ENCODE results near the gene FBF1. TPM values are rescaled to one million over a fixed set of nuclear protein-coding genes. Genes with fewer than 3 reads are reported as not detected.
"Not testable (repeated sequence)": the region's sequence is repeated elsewhere in the genome, so short reads cannot be mapped to it uniquely, and the experiment has no call there.

Gene FBF1
- total RNA-seq, 1 experiment from 2014 or later = 17.9 TPM

DNA sequence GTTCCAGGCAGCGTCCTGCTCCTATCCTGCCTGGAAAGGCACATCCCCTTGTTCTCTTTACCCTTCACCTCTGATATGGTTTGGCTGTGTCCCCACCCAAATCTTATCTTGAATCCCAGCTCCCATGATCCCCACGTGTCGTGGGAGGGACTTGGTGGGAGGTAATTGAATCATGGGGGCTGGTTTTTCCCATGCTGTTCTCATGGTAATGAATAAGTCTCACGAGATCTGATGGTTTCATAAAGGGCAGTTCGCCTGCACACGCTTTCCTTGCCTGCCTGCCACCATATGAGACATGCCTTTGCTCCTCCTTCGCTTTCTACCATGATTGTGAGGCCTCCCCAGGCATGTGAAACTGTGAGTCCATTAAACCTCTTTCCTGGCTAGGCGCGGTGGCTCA is 55.0 kb downstream of the FBF1 start:
- not testable (repeated sequence) for H3K36me3 ChIP-seq (replicated peaks; ENCODE audit: control insufficient read depth, insufficient read depth, low read length); H3K4me3 ChIP-seq (ENCODE audit: insufficient read depth, low read depth, low read length); DNase-seq; H3K27me3 ChIP-seq (ENCODE audit: control insufficient read depth, insufficient read depth, low read length)

DNA sequence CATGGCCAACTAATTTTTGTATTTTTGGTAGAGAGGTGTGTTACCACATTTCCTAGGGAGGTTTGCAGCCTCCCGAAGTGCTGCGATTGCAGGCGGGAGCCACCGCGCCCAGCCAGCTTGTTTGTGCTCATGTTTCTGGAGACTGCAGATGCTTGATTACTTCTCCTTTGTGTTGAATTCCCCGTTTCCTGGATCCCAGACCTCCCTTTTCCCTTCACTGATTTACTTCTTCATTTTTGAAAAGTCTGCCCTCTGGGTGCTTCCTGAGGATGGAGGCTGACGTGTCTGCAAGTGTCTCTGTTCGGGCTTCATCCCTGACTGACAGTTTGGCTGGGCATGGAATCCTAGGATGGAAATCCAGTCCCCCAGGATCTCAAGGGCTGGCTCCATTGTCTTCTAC is 55.4 kb downstream of the FBF1 start:
- no peaks in the 10 kb centered on the region; the same call in 1 of the 2 replicates for H3K27me3 ChIP-seq (ENCODE audit: control insufficient read depth, insufficient read depth, low read length)
- DNase-seq = no peak
- no peak overlapping the region for H3K4me3 ChIP-seq (ENCODE audit: insufficient read depth, low read depth, low read length)
- peaks cover 2% of the 10 kb centered on the region for H3K36me3 ChIP-seq (replicated peaks; ENCODE audit: control insufficient read depth, insufficient read depth, low read length)

DNA sequence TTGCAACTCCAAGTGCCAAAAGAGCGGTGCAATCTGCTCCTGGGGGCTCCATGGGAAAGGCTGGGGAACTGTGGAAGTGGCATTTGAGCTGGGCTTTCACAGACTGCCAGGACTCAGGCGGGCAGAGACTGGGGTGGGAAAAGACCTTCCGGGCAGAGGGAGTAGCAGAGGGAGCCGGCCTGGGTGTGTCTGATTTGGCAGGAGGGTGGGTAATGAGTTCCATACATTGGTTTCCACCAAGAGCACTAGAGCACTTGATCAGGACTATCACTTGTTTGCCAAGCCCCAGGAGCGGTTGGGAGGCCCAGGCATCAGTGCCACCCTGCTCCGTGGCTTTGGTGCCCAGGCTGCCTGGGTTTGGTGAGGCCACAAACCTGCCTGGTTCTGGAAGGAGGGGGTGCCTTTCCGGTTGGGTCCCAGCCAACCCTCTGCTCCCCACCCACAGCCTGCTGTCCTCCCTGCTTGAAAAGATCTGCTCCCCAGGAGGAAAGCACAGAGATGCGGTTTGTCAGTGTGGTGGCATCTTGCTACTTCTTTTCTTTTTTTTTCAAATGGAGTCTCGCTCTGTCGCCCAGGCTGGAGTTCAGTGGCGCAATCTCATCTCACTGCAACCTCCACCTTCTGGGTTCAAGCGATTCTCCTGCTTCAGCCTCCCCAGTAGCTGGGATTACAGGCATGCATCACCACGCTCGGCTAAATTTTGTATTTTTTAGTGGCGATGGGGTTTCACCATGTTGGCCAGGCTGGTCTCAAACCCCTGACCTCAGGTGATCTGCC is 59.0 kb downstream of the FBF1 start:
- Histone ChIP-seq H3K27me3 (ENCODE audit: control insufficient read depth, insufficient read depth, low read length) (peaks cover 20% of the 10 kb centered on the region), H3K36me3 (replicated peaks; ENCODE audit: control insufficient read depth, insufficient read depth, low read length) (no peaks in the 10 kb centered on the region), H3K4me3 (ENCODE audit: insufficient read depth, low read depth, low read length) (no peak overlapping the region)
- peak; percentile 29 for DNase-seq

DNA sequence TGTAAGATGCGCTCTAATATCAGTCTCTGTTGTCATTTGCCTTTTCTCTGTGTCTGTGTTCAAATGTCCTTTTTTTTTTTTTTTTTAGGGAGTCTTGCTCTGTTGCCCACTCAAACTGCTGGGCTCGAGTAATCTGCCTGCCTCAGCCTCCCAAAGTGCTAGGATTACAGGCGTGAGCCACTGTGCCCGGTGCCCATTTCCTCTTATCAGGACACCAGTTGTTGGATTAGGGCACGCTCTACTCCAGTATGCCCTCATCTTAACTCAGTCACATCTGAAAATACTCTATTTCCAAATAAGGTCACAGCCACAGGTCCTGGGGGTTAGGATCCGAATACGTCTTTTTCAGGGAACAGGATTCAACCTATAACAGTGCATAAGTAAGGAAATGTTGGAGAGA is 60.6 kb downstream of the FBF1 start:
- H3K27me3 ChIP-seq (ENCODE audit: control insufficient read depth, insufficient read depth, low read length) = peaks cover 23% of the 10 kb centered on the region
- H3K4me3 ChIP-seq (ENCODE audit: insufficient read depth, low read depth, low read length) = no peak overlapping the region
- DNase-seq = no peak
- no peaks in the 10 kb centered on the region for H3K36me3 ChIP-seq (replicated peaks; ENCODE audit: control insufficient read depth, insufficient read depth, low read length)

DNA sequence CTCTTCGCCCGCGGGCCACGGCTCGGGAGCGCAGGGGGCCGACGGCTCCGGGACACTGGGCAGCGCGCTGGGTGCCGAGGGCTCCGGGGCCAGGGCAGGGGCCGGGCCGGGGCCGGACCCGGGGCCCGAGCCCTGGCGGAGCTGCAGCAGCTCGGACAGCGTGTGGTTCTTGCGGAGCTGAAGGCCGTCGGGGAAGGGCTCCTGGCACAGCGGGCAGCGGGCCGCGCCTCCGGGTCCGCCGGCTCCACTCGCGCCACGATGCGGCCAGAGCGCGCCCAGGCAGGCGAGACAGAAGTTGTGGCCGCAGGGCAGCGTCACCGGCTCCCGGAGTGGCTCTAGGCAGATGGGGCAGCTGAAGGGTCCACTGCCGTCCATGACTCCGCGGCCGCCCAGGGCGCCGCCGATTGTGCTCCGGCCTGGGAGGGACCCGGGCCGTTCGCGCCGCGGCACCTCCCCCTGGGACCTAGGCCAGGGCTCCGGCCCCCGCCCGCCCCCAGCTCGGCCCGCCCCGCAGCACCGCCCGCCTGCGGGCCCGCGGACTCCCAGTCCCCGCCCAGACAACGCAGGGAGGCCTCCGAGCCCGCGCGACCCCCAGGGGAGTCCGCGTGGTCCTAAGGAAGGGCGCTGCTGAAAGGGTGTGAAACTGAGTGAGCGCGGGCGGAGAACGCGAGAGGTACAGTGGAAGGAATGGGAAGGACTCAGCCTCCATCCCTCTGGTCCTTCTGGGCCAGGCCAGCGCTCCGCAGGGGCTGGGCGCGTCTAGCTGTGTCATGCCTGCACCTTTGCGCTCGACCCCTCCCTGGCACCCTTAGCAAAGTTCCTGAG is 62.5 kb downstream of the FBF1 start, which contains the start of gene TRIM47:
Gene TRIM47 (minus strand): TSS at position 408 of the 825 bp plus-strand sequence. CDS start 33 bp downstream, at position 375.
- no peaks in the 10 kb centered on the region for H3K36me3 ChIP-seq (replicated peaks; ENCODE audit: control insufficient read depth, insufficient read depth, low read length)
- H3K27me3 ChIP-seq (ENCODE audit: control insufficient read depth, insufficient read depth, low read length) = peaks cover 23% of the 10 kb centered on the region
- H3K4me3 ChIP-seq (ENCODE audit: insufficient read depth, low read depth, low read length) = peak within 1 kb of the TSS; percentile 65
- DNase-seq = peak; percentile 86

DNA sequence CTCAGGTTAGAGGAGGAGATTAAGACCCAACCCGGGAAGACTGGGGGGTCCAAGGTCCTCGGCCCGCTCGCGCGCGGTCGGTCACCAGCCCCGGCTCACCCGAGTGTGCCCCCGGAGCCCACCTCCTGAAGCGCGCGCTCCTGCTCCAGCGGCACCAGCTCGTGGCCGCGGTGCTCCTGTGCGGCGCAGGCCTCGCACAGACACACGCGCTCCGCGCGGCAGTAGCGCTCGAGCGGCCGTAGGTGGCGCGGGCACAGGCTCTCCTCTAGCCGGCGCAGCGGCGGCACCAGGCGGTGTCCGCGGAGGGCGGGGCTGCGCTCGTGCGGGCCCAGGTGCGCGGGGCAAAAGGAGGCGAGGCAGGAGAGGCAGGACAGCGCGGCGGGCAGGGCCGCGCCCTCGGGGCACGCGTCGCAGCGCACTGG is 63.1 kb downstream of the FBF1 start:
- Histone ChIP-seq H3K27me3 (ENCODE audit: control insufficient read depth, insufficient read depth, low read length) (peaks cover 23% of the 10 kb centered on the region), H3K4me3 (ENCODE audit: insufficient read depth, low read depth, low read length) (peak overlapping the region; percentile 65), H3K36me3 (replicated peaks; ENCODE audit: control insufficient read depth, insufficient read depth, low read length) (no peaks in the 10 kb centered on the region)
- peak; percentile 92 for DNase-seq

- Histone ChIP-seq H3K4me3 (ENCODE audit: insufficient read depth, low read depth, low read length) (peak overlapping the region; percentile 65), H3K27me3 (ENCODE audit: control insufficient read depth, insufficient read depth, low read length) (peaks cover 23% of the 10 kb centered on the region), H3K36me3 (replicated peaks; ENCODE audit: control insufficient read depth, insufficient read depth, low read length) (no peaks in the 10 kb centered on the region)
- DNase-seq = peak; percentile 84
Observed at GRCh38 chr17:75876938-75877751, 63.7 kb downstream of the FBF1 start.

DNA sequence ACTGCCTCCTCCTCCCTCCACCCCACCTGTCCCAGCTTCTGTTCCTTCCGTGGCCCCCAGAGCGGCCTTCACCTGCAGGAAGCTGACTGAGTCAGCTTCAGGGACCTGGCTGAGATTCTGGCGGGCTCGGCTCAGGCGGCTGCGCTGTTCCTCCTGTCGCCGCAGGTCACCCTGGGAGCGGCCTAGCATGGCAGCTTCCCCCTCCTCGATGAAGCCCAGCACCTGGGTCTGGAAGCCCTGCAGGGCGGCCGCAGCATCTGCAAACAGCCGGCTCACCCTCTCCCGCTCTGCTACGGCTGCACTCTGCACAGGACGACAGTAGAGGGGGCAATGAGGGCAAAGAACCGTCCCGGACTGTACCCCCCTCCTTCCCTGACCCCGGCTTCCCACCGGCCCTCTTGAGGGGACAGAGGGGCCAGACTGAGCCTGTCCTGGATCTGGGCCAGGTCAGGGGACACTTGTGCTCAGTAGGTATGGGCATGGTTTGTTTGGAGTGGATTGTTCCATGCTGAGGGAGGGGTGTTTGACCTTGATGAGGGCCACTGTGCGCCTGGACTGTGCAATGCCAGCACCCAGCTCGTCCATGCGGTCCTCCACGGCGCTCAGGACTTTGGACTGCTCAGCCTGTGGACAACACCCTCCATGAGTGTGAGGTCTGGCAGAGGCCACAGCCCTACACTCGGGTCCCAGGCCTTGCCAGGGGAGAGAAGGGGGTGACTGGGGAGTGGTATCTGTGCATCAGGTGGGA is 64.5 kb downstream of the FBF1 start:
- Histone ChIP-seq H3K4me3 (ENCODE audit: insufficient read depth, low read depth, low read length) (no peak overlapping the region; the same call in none of the 2 replicates), H3K36me3 (replicated peaks; ENCODE audit: control insufficient read depth, insufficient read depth, low read length) (no peaks in the 10 kb centered on the region), H3K27me3 (ENCODE audit: control insufficient read depth, insufficient read depth, low read length) (peaks cover 23% of the 10 kb centered on the region)
- DNase-seq = peak; percentile 92

GRCh38 chr17:75875940-75876189 is 65.0 kb downstream of the FBF1 start:
- no peak for DNase-seq
- H3K4me3 ChIP-seq (ENCODE audit: insufficient read depth, low read depth, low read length) = no peak overlapping the region
- H3K36me3 ChIP-seq (replicated peaks; ENCODE audit: control insufficient read depth, insufficient read depth, low read length) = no peaks in the 10 kb centered on the region
- H3K27me3 ChIP-seq (ENCODE audit: control insufficient read depth, insufficient read depth, low read length) = peaks cover 23% of the 10 kb centered on the region

DNA sequence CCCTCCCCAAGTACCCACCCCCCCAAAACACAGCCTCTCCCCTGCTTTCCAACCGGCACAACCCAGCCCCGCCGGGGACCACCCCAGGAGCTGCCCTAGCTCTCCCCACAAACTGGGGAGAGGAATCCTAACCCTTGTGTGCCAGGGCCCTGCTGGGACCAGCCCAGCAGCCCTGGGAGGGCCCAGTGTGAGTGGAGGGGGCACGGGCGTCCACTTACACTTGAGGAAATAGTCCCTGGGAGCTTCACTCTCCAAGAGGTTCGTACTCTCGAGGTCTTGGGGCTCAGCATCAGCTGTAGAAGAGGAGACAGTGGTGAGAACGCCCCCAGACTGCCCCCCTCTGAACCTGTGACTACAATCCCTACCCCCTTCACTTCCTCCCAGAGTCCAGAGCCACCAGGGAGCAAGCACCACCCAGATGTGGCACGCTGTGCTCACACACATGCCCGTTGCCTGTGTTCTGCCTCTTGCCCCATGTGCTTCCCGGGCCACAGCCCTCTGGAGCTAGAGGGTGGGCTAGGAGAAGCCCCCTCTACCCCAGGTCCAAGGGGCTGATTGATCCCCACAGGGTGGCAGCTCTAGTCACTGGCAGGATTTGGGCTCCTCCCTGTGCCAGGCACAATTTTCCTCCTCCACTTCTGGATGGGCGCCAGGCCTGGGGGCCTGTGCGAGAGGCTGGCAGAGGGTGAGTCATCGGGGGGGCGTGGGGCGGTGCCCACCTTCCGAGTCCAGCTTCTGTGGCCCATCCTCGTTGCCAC is 65.5 kb downstream of the FBF1 start:
- H3K36me3 ChIP-seq (replicated peaks; ENCODE audit: control insufficient read depth, insufficient read depth, low read length) = no peaks in the 10 kb centered on the region
- DNase-seq = peak; percentile 44
- no peak overlapping the region for H3K4me3 ChIP-seq (ENCODE audit: insufficient read depth, low read depth, low read length)
- peaks cover 23% of the 10 kb centered on the region for H3K27me3 ChIP-seq (ENCODE audit: control insufficient read depth, insufficient read depth, low read length)

DNA sequence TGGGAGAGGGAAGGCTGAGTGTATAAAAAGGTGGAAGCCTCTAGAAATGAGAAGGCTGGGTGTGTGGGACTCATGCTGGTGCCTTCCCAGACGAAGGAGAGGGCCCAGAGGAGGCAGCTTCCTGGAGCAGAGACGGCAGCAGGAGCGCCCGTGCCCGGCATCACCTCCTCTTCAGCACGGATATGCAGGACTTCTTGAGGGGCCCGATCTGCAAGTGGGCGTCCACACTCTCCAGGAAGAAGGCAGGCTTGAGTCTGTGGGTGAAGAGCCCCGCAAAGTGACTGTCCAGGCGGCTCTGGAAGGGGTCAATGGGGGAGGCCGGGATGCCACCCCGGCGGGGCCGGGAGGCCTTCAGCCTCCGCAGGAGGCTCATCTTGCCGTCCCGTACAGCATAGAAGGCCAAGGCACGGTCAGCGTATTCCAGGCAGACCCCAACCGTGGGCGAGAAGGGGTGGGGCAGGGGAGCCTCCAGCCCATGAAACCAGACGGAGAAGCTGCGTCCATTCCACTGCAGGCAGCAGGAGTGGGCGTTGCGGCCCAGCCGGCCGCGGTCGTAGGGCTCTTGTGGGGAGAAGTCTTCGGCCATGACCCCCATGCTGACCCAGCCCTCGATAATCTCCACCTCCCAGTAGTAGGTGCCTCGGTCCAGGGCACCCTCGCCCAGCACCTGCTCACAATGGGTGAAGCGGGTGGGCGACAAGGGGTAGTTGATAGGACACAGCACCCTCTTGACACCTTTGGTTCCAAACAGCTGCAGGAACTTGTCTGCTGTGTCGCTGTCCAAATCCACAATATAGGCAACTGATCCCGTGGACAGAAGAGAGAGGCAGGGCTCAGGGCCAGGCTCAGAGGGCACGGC is 66.3 kb downstream of the FBF1 start:
- Histone ChIP-seq H3K27me3 (ENCODE audit: control insufficient read depth, insufficient read depth, low read length) (peaks cover 23% of the 10 kb centered on the region), H3K4me3 (ENCODE audit: insufficient read depth, low read depth, low read length) (no peak overlapping the region), H3K36me3 (replicated peaks; ENCODE audit: control insufficient read depth, insufficient read depth, low read length) (no peaks in the 10 kb centered on the region)
- DNase-seq = peak; percentile 50

DNA sequence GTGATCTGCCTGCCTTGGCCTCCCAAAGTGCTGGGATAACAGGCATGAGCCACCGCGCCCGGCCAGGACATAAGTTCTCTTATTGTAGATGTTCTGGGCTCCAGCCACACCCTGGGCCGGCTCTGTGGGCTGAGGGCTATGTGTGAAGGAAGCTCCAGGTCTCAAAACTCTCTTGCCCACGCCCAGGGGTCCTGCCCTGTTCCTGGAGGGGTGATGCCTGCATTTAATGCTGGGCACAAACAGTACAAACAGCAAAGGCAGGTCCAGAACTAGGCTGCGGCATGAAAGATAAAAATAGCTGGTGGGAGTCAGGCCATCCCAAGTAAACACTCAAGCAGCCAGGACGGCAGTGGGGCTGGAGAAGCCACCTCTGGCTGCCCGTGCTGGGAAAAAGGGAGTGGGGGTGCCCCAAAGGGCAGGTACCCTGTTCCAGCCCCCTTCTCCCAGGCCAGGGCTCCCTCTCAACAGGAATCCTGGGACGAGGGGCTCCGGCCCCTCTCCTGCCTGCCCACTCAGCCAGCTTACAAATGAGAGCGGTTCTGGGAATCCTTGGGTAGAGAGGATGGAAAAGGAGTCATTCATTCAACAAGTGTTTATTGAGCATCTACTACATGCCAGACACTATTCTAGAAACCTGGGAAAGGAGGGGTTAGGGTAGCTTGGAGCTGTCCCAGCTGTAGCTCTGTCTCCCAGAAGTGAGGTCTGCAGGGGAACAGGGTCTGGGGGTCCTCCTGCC is 67.1 kb downstream of the FBF1 start:
- H3K4me3 ChIP-seq (ENCODE audit: insufficient read depth, low read depth, low read length) = no peak overlapping the region
- no peaks in the 10 kb centered on the region for H3K36me3 ChIP-seq (replicated peaks; ENCODE audit: control insufficient read depth, insufficient read depth, low read length)
- peaks cover 21% of the 10 kb centered on the region for H3K27me3 ChIP-seq (ENCODE audit: control insufficient read depth, insufficient read depth, low read length)
- DNase-seq = peak; percentile 38

All from H7 (cell line).